Activated naive CD8-positive, alpha-beta T cell (primary cell): ENCODE results near the gene GGTLC1.
"Not testable (repeated sequence)": the region's sequence is repeated elsewhere in the genome, so short reads cannot be mapped to it uniquely, and the experiment has no call there.

Source experiments
- H3K27ac Mint-ChIP-seq: one replicate; pipeline ENCODE4 v1.8.0; 2021; ENCODE audit warnings: mixed read lengths
- H3K27me3 Mint-ChIP-seq: one replicate; pipeline ENCODE4 v1.8.0; 2021; ENCODE audit warnings: mixed read lengths
- H3K36me3 Mint-ChIP-seq: one replicate; pipeline ENCODE4 v1.8.0; 2021; ENCODE audit warnings: mixed read lengths
- H3K4me1 Mint-ChIP-seq: one replicate; pipeline ENCODE4 v1.8.0; 2021; ENCODE audit warnings: low read depth, mixed read lengths
- H3K4me3 Mint-ChIP-seq: one replicate; pipeline ENCODE4 v1.8.0; 2021; ENCODE audit warnings: mild to moderate bottlenecking, mixed read lengths
- H3K9me3 Mint-ChIP-seq: one replicate; pipeline ENCODE4 v1.8.0; 2021; ENCODE audit warnings: low read depth, mixed read lengths

The GGTLC1 gene

DNA sequence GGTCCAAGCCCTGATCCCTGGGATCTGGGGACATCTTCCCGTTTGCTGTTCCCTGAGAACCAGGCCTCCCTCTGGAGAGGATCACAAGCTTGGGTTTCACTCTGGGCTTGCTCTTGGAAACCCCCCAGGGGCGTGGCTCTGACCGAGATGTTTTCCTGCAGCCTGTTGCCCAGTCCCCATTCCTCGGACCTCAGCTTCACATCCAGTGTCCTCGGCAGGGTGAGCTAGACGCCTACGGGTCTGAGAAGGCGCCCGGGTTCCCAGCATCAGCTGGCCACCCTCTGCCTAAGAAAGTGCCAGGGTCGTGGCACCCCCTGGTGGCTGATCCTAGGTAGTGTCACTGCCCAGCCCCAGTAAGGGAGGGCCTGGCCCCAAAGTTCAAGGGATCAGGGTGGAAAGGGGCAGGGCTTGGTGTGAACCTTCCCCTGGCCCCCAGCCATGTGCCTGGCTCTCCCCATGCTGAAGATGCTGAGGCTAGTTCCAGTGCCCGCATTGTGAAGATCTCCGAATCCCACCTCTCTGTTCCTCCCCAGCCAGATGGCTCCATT, 4.0 kb downstream of the GGTLC1 start:
- H3K4me1 Mint-ChIP-seq, H3K4me3 Mint-ChIP-seq, H3K36me3 Mint-ChIP-seq, H3K9me3 Mint-ChIP-seq, H3K27me3 Mint-ChIP-seq, H3K27ac Mint-ChIP-seq: not testable (repeated sequence)

DNA sequence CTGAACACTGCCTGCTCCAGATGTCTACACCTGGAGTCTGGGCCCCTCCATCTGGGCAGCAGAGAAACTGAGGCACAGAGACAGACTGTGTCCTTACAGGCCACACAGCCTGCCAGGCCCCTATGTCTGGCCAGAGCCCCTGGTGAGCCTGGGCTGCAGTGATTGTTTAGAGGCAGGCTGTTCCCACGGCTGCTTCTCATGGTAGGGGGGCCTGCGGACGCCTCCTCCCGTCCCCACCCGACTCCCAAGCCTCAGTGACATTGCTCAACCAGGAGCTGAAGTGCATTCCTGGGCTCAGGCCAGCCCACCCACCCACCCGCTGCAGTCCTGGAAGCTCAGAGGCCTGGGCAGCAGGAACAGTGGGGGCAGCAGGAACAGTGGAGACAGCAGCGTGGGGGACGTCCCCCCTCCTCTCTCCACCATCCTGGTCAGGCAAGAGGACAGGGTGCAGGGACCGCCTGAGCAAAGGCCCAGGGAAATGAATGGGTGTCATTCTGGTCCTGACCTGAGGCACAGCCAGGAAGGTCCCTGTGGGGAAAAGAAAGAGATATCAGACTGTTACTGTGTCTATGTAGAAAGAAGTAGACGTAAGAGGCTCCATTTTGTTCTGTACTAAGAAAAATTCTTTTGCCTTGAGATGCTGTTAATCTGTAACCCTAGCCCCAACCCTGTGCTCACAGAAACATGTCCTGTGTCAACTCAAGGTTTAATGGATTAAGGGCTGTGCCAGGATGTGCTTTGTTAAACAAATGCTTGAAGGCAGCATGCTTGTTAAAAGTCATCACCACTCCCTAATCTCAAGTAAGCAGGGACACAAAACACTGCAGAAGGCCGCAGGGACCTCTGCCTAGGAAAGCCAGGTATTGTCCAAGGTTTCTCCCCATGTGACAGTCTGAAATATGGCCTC, 6.2 kb downstream of the GGTLC1 start:
- H3K27me3 Mint-ChIP-seq, H3K9me3 Mint-ChIP-seq, H3K27ac Mint-ChIP-seq, H3K4me3 Mint-ChIP-seq, H3K36me3 Mint-ChIP-seq, H3K4me1 Mint-ChIP-seq: not testable (repeated sequence)

DNA sequence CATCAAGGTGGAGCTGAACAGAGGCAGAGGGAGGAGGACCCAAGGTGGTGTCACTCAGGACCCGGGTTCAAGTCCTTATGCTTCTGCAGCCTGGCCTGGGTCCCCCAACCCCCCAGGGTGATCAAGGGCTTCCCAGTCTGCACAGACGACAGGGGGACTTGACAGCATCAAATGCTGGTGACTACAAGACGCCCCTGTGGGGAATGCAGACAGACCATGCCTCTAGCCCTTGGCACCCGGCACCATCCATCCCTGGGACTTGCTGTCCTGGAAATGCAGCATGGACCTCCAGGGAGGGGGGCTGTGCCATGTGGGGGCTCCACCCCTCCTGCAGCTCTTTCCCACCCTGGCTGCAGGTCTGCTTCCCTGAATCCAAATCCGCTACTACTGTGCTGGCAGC, 7.1 kb downstream of the GGTLC1 start:
- not testable (repeated sequence) for H3K9me3 Mint-ChIP-seq, H3K4me1 Mint-ChIP-seq, H3K27ac Mint-ChIP-seq

DNA sequence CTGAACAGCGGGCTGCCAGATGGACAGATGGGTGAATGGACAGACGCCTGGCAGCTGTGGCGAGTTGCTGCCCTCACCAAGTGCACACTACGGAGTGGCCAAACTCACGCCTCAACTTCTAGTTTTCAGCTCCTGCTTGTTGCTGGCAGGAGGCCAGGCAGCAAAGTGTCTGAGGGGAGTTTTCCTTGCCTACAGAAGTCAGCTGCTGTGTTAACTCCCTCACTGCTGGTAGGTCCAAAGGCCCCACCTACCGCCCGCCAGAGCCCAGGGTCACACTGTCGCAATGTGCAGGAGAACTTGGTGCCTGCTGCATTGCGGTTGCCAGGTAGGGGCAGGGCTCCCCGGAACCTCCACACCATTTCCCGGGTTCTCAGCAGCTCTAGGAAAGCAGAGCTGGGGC, 7.6 kb downstream of the GGTLC1 start:
- H3K36me3 Mint-ChIP-seq, H3K4me1 Mint-ChIP-seq, H3K27ac Mint-ChIP-seq, H3K9me3 Mint-ChIP-seq, H3K4me3 Mint-ChIP-seq, H3K27me3 Mint-ChIP-seq: not testable (repeated sequence)

More for the DNA sequence above, 7.1 kb downstream of the GGTLC1 start:
- H3K27me3 Mint-ChIP-seq, H3K4me3 Mint-ChIP-seq, H3K36me3 Mint-ChIP-seq: not testable (repeated sequence)

DNA sequence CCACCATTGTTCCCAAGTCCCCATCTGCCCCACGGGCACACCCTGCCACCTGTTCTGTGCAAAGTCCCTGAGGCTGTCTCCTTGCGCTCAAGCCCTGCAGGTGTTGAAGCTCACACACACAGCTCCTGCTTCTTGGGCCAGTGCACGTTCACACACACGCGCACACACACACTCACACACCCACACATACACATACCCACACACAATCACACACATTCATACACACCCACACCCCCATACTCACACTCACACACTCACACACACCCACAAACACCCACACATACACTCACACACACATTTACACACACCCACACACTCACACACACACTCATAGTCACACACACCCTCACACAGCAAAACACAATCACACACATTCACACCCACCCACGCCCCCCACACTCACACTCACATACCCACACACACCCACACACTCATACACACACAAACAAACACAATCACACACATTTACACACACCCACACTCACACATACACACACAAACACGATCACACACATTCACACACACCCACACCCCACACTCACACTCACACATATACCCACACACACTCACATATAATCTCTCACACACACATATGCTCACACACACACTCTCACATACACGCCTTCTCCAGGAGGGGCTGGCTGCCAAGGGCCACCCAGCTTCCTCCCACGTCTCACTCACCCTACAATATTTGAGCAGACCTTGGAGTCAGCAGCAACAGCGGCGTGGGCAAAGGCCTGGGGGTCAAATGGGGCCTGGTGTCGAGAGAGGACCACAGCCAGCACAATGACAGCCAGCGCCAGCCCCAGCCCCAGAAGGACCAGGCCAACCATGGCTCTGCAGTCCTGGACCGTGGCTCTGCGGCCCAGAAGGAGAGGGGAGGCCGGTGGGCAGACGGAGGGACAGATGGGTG, 8.4 kb downstream of the GGTLC1 start:
- H3K36me3 Mint-ChIP-seq, H3K27me3 Mint-ChIP-seq, H3K9me3 Mint-ChIP-seq, H3K27ac Mint-ChIP-seq, H3K4me3 Mint-ChIP-seq, H3K4me1 Mint-ChIP-seq: not testable (repeated sequence)

DNA sequence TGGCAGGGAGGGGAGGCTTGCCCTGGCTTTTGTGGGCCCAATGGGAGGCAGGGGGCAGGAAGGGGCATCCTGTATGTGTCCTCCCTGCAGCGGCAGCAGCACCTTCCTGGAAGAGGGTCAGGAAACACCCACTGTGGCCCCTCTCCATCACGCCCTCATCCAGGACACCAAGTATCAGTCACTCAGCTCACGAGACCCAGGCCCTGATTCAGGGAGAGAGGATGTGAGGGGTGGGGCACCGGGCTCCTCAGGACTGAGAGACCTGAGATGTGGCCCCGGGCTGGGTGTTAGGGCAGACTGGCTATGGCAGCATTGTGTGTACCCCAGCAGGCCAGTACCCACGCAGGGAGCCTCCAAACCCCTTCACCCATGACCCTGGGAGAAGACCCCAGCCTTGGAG, 9.2 kb downstream of the GGTLC1 start:
- H3K9me3 Mint-ChIP-seq, H3K27me3 Mint-ChIP-seq, H3K4me3 Mint-ChIP-seq, H3K27ac Mint-ChIP-seq, H3K36me3 Mint-ChIP-seq, H3K4me1 Mint-ChIP-seq: not testable (repeated sequence)

DNA sequence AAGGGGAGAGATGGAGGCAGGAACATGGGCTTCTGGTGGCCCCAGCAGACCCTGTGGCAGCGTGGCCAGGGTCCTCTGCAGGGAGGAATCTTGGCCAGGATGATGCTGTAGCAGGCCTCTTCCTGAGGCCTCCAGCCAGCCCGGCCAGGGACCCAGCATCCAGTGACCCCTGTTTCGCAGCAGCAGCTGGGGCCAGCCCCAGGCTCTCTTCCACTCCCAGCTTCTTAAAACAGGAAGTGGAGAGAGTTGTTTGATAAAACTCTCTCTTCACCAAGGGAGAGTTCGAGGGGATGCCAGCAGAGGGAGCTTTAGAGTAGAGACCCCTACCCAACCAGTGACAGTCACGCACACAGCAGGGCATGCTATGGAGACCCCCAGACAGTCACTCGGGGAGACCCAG, 10.1 kb downstream of the GGTLC1 start:
- not testable (repeated sequence) for H3K9me3 Mint-ChIP-seq, H3K27ac Mint-ChIP-seq, H3K4me1 Mint-ChIP-seq, H3K27me3 Mint-ChIP-seq, H3K36me3 Mint-ChIP-seq, H3K4me3 Mint-ChIP-seq

DNA sequence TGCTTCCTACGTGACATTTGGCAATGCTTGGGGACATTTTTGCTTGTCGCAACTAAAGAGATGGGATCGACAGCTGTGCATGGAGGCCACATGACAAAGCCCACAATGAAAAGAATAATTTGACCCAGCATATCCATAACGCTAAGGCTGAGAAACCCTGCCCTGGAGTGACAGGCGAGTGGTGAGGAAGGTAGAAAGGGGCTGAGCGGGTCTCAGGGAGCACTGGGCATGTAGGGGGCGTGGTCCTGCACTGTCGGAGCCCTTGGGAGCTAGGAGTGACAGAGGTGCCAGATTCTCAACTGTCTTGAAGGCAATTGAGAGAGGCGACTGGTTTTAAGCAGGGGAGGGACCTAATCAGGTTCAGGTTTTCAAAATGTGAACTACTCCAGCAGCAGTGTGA, 13.6 kb downstream of the GGTLC1 start:
- no peak overlapping the region for H3K4me3 Mint-ChIP-seq
- H3K4me1 Mint-ChIP-seq, result no peaks in the 10 kb centered on the region
- no peaks in the 10 kb centered on the region for H3K36me3 Mint-ChIP-seq
- H3K27me3 Mint-ChIP-seq, result no peaks in the 10 kb centered on the region
- H3K27ac Mint-ChIP-seq, result no peak overlapping the region
- H3K9me3 Mint-ChIP-seq, result no peaks in the 10 kb centered on the region

DNA sequence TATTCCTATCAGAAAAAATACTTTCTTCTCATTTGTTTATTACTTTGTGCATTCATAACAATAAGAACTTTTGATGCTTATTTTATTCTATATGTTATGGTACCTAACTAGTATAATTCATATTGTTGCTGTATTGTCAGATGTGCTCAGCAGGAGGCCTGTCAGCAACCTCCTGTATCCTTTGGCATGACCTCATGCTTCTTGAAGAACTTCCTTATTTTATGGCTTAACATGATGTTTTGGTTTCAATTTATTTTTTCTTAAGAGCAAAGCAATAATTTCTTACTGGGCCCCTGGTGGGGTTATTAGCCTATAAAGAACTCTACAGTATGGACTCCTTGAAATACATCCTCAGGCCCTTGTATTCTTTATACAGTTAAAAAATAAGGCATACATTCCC, 17.3 kb downstream of the GGTLC1 start:
- H3K27me3 Mint-ChIP-seq, result peaks cover 2% of the 10 kb centered on the region
- peaks cover 6% of the 10 kb centered on the region for H3K9me3 Mint-ChIP-seq

DNA sequence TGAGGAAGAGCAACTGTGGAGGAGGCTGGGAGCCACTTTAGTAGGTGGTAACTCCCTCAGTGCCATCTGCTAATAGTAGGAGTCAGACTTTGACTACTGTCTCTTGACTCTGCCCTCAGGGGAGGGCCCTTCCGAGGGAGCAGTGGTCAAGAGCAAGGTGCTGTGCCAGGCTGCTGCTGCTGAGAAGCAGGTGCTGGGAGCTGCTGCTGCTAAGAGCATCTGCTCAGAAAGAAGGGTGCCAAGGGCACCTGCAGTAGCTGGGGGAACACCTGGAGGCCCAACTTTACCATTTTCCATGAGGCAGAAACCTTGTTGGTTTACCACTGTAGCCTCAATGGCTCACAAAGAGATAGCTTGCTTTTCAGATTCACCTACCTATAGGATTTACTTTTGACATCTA, 18.5 kb downstream of the GGTLC1 start:
- peaks cover 2% of the 10 kb centered on the region for H3K27me3 Mint-ChIP-seq
- H3K4me1 Mint-ChIP-seq, result no peaks in the 10 kb centered on the region
- H3K4me3 Mint-ChIP-seq, result no peak overlapping the region
- H3K9me3 Mint-ChIP-seq, result peaks cover 6% of the 10 kb centered on the region
- peaks cover 5% of the 10 kb centered on the region for H3K36me3 Mint-ChIP-seq
- H3K27ac Mint-ChIP-seq, result no peak overlapping the region

More for the DNA sequence above, 17.3 kb downstream of the GGTLC1 start:
- Mint-ChIP-seq H3K4me1 (no peaks in the 10 kb centered on the region), H3K36me3 (peaks cover 5% of the 10 kb centered on the region), H3K27ac (no peak overlapping the region), H3K4me3 (no peak overlapping the region)

DNA sequence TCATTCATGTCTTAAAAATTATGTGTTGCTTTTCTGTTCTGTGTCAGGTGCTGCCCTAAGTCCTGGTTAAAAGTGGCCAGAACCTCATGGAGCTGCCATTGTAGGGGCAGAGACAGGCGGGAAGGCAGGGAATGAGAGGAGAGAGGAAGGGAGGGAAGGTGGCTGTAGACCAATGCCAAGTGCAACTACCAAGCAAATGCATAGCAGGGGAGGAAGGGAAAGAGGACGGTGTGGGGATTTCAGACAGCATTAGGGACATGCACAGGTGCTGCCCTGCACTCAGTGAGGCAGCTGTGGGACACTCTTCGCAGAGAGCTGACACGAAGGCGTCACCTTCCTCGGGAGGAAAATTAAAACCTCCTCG, 21.0 kb downstream of the GGTLC1 start:
- H3K27ac Mint-ChIP-seq, result no peak overlapping the region
- no peaks in the 10 kb centered on the region for H3K4me1 Mint-ChIP-seq
- H3K36me3 Mint-ChIP-seq, result peaks cover 8% of the 10 kb centered on the region
- H3K27me3 Mint-ChIP-seq, result peaks cover 4% of the 10 kb centered on the region
- H3K9me3 Mint-ChIP-seq, result peaks cover 6% of the 10 kb centered on the region
- H3K4me3 Mint-ChIP-seq, result no peak overlapping the region

DNA sequence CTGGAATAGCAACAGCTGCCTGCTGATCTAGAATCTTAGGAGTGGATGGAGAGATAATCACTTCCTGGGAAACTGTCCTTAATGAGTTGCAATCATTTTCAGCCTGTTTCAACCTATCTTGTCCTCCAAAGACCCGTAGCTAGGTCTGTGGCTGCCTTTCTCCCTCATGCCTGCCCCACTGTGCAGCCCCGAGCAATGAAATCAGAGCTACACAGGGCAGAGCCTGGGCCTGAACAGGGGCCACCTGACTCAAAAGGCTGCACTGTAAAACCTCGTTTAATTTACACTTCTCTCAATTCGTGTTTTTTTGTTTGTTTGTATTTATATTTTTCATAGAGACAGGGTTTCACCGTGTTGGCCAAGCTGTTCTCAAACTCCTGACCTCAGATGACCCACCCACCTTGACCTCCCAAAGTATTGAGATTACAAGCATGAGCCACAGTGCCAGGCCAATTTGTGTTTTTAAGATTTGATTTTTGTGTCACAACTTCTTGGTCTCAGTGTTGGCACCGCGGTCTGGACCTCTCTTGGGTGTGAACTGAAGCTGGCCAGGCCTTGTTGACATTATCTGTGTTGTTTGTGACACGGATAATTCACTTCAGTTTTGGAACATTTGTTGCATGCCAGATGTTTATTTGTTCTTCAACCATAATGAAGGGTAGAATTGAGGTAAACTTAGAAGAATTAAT, 21.5 kb downstream of the GGTLC1 start:
- Mint-ChIP-seq H3K9me3 (peaks cover 6% of the 10 kb centered on the region), H3K36me3 (peaks cover 8% of the 10 kb centered on the region), H3K4me1 (no peaks in the 10 kb centered on the region), H3K4me3 (no peak overlapping the region), H3K27me3 (peaks cover 4% of the 10 kb centered on the region), H3K27ac (no peak overlapping the region)

DNA sequence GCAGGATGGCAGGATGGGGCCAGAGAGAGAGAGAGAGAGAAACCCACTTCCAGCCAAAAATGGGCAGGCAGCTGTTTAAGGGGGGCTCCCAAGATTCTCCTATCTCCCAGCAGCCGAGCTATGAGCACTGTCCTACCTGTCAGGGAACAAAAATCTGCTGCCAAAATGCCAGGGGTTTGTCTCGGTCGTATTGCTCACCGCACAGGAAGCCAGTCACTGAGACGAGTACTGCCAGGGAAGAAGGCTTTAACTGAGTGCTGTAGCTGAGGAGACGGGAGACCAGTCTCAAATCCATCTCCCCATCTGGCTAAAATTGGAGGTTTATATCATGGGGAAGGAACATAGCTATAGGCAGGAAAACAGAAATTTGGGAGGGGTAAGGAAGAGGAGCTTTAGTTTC, 22.3 kb downstream of the GGTLC1 start:
- Mint-ChIP-seq H3K9me3 (peaks cover 6% of the 10 kb centered on the region), H3K27me3 (peaks cover 4% of the 10 kb centered on the region), H3K27ac (no peak overlapping the region), H3K36me3 (peaks cover 8% of the 10 kb centered on the region), H3K4me3 (no peak overlapping the region), H3K4me1 (no peaks in the 10 kb centered on the region)

DNA sequence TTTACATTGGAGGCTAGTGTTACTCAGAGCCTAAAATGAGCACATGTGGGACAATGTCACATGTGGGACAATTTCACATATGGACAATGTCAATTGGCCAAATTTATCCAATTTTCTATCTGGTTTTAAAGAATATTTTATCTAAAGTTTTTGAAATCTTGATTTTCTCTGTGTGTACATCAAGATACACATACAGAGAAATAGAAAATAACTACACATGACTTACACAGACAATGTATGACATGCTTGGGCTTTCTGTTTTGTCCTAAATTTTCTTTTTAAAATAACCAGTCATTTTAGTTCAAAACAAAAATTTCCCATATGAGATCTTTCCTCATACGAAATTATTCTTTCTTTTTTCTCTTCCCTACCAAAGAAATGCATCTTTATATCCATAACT, 24.6 kb downstream of the GGTLC1 start:
- H3K4me1 Mint-ChIP-seq, result no peaks in the 10 kb centered on the region
- no peak overlapping the region for H3K27ac Mint-ChIP-seq
- H3K27me3 Mint-ChIP-seq, result peaks cover 4% of the 10 kb centered on the region
- peaks cover 8% of the 10 kb centered on the region for H3K36me3 Mint-ChIP-seq
- no peak overlapping the region for H3K4me3 Mint-ChIP-seq
- H3K9me3 Mint-ChIP-seq, result peaks cover 6% of the 10 kb centered on the region

DNA sequence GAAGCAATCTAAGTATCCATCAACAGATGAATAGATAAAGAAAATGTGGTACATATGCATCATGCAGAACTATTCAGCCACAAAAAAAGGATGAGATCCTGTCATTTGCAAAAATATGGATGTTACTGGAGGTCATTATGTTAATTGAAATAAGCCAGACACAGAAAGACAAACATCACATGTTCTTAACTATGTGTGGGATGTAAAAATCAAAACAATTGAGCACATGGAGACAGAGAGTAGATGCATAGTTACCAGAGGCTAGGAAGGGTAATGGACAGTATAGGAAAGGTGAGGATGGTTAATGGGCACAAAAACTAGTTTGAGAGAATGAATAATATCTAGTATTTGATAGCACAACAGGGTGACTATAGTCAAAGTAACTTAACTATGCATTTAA, 26.3 kb downstream of the GGTLC1 start:
- Mint-ChIP-seq H3K27me3 (peaks cover 2% of the 10 kb centered on the region), H3K4me3 (no peak overlapping the region), H3K9me3 (peaks cover 1% of the 10 kb centered on the region), H3K36me3 (peaks cover 3% of the 10 kb centered on the region), H3K4me1 (no peaks in the 10 kb centered on the region), H3K27ac (no peak overlapping the region)
